GM19023 (cell line): ENCODE measurements around the gene PDF.
A peak's percentile ranks its signal among the peaks of the same experiment; 100 is the strongest.
"Not testable (repeated sequence)": the region's sequence is repeated elsewhere in the genome, so short reads cannot be mapped to it uniquely, and the experiment has no call there.

Experiments used
- ATAC-seq: cut with Tn5 transposase; IDR thresholded peaks from one replicate; pipeline ENCODE4 v1.9.1; 2021; ENCODE audit warnings: mild to moderate bottlenecking, moderate library complexity; ENCODE audit not compliant: unreplicated experiment

Gene PDF

GRCh38 chr16:69330286-69331109 lies at the start of gene PDF:
PDF (minus strand) TSS chr16:69330588; CDS start chr16:69330570, 18 bp downstream.
- ATAC-seq = peak; percentile 93

- ATAC-seq = no peak
Measured at GRCh38 chr16:69378760-69379159, 48.4 kb upstream of the PDF start.

DNA sequence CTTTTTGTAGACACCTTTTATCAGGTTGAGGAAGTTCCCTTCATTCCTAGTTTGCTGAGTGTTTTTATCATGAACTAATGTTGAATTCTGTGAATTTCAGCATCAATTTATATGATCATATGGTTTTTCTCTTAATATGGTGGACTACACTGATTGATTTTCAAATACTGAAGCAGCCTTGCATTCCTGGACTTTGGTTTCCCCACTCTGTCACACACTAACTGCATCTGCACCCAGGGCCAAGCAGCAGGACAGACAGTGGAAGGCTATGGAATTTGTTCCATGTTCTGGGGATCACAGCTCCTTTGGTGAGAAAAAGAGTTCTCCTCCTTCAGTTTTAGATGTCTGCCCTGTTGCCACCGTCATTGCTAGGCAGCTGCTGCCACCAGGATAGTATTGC lies 47.6 kb upstream of the PDF start:
- no peak for ATAC-seq

DNA sequence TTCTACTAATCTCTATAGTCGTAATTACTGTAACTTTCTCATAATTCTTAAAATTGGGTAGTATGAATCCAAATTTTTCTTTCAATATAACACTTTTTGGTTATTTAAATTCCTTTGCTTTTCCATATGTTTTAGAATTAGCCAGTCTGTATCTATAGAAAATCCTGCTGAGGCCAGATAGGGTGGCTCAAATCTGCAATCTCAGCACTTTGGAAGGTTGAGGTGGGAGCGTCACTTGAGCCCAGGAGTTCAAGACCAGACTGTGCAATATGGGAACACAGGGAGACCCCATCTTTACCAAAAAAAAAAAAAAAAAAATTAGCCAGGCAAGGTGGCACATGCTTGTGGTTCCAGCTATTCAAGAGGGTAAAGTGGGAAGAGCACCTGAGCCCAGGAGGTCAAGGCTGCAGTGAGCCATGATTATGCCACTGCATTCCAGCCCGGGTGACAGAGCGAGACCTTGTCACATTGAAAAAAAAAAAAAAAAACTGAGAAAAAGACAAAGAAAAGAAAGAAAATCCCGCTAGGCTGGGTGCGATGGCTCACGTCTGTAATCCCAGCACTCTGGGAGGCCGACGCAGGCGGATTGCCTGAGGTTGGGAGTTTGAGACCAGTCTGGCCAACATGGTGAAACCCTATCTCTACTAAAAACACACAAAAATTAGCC lies 46.1 kb upstream of the PDF start:
- no peak for ATAC-seq

DNA sequence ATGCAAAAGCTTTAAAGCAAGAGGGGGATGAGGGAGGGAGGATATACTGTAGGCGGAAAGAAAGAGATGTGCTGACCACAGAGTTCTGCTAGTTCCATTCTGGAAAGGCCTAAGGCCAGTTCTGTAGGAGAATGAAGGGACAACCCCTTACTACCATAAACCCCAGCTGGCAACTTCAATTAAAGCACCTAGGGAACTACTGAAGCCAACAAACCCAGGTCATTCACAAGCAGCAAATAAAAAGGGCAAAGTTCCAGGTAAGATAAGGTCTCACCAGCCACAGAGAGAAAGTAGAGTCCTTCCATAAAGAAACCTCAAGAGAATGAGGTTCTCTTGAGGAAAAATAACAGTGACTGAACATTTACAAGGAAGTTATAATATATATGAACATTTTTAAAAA lies 42.6 kb upstream of the PDF start:
- no peak for ATAC-seq

GRCh38 chr16:69371564-69371963 lies 41.2 kb upstream of the PDF start:
- no peak for ATAC-seq

GRCh38 chr16:69368866-69369265 lies 38.5 kb upstream of the PDF start:
- ATAC-seq = no peak

- ATAC-seq = no peak
Measured at GRCh38 chr16:69367980-69368379, 37.6 kb upstream of the PDF start.

DNA sequence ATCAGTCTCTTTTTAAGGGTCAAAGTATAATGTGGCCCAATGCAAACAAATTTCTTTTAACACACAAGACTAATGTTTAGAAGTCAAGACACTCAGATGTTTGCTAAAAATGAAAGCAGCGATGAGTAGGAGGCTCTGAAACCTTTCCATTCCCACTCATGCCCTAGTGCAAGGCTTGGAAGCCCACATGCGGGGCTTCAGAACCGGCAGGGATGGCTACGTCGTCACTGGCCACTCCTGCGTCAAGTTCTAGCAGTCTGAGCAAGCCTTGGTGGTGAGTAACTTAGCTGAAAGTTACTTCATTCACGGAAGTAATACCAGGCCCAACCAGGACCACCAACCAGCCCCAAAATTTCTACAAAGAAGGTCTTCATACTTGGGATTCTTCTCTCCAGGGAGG lies 36.0 kb upstream of the PDF start:
- no peak for ATAC-seq

DNA sequence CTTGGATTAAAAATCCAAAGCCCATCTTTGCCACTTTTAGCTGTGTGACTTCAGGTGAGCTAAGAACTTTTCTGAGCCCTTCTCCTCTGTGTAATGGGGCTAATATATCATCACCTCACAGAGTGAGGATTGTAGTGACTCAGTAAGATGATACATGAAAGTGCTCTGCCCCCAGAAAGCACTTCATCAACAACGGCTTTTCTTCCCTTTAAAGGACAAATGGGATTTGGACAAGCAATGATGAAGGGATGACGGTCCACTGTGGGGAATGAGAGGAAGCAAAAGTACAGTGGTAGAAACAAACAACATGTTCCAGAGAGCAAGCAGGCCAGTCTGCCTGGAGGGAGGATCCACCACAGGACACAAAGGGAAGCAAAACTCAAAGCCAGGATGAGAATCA lies 35.5 kb upstream of the PDF start:
- ATAC-seq = no peak

- ATAC-seq = no peak
Measured at GRCh38 chr16:69364088-69364487, 33.7 kb upstream of the PDF start.

GRCh38 chr16:69363281-69363717 lies 32.9 kb upstream of the PDF start:
- no peak for ATAC-seq

DNA sequence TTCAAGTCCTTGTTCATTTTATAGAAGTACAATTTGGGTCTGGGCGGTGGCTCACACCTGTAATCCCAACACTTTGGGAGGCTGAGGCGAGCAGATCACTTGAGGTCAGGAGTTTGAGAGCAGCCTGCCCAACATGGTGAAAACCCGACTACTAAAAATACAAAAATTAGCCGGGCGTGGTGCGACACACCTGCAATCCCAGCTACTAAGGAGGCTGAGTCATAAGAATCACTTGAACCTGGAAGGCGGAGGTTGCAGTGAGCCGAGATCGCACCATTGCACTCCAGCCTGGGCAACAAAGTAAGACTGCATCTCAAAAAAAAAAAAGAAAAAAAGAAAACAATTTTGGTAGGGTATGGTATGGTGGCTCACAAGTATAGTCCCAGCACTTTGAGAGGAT lies 29.7 kb upstream of the PDF start:
- not testable (repeated sequence) for ATAC-seq

GRCh38 chr16:69351309-69352027 lies 21.1 kb upstream of the PDF start, which contains the start of gene TMED6:
TMED6 (minus strand) TSS chr16:69351786; CDS start chr16:69351753, 33 bp downstream.
- no peak for ATAC-seq

GRCh38 chr16:69350536-69351133 lies 20.2 kb upstream of the PDF start:
- ATAC-seq = no peak

- ATAC-seq = no peak
Measured at GRCh38 chr16:69349536-69349935, 19.1 kb upstream of the PDF start.

DNA sequence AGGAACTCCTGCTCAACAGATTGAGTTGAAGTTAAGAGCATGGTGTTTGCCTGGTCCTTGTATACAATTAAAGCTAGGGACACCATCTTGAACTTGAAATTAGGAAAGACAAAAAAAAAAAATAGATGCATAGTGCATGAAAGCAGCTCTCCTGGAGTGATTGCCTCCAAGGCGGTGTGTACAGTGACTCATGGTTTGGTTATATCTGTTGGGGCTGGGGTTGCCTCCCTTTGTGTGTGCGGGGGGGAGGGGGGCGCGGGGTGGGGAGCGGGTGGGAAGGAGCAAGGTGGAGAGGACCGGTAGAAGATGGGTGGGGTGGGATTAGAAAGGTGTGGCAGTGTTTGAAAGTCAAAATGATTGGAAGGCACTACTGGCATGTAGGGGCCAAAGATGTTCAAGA lies 17.8 kb upstream of the PDF start:
- no peak for ATAC-seq

DNA sequence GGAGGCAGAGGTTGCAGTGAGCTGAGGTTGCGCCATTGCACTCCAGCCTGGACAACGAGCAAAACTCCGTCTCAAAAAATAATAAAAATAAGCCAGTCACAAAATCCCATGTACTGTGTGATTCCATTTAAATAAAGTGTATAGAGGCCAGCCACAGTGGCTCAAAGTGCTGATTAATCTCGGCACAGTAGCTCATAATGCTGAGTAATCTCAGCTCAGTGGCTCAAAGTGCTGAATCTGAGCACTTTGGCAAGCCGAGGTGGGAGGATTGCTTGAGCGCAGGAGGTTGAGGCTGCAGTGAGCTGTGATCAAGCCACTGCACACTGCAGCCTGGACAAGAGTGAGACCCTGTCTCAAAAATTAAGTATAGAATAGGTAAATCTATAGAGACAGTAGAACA lies 16.3 kb upstream of the PDF start:
- no peak for ATAC-seq

- no peak for ATAC-seq
Measured at GRCh38 chr16:69345923-69346322, 15.5 kb upstream of the PDF start.

GRCh38 chr16:69344171-69344570 lies 13.8 kb upstream of the PDF start:
- no peak for ATAC-seq

DNA sequence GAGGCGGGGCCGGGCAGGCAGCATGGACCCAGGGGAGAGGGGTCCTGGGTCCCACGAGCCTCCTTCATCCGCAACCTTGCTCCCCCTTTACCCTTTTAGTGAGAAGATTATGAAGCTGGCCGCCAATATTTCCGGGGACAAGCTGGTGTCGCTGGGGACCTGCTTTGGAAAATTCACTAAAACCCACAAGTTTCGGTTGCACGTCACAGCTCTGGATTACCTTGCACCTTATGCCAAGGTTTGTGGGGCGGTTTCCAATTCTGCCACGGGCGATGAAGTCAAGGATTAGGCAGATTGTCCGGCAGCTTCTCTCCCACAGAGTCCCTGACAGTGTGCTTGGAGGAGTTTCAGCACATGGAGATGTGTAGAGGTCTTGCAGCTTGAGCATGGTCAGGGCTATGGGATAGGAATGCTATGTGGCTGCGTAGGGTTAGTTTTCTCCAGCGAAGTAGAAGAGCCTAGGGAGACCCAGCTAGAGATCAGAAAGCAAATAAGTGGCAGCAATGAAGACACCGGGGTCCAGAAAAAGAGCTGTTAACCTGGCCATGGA lies 9.8 kb upstream of the PDF start:
- ATAC-seq = no peak
